ENCODE results near the gene TJP2.

TJP2 gene

GRCh38 chr9:69202556-69202955 lies 28.5 kb downstream of the TJP2 start:
- Histone ChIP-seq H3K79me2 (ENCODE audit: insufficient read depth, low read length) (no peaks in the 10 kb centered on the region), H3K4me3 (ENCODE audit: low read depth, low read length, poor library complexity, severe bottlenecking) (no peak overlapping the region), H3K27me3 (ENCODE audit: insufficient read depth, low read length) (no peaks in the 10 kb centered on the region), H3F3A (ENCODE audit: insufficient read depth, low read length) (no peaks in the 10 kb centered on the region), H3K9me2 (ENCODE audit: low read depth, low read length) (no peaks in the 10 kb centered on the region), H3K4me1 (ENCODE audit: insufficient read depth, low read length, severe bottlenecking) (no peaks in the 10 kb centered on the region), H3K9ac (ENCODE audit: low read length) (no peak overlapping the region), H3K27ac (ENCODE audit: low read depth, low read length, poor library complexity, severe bottlenecking) (no peak overlapping the region), H3K4me2 (ENCODE audit: low read length) (no peak overlapping the region), H2AFZ (ENCODE audit: low read length) (no peak overlapping the region), H3K36me3 (ENCODE audit: insufficient read depth, low read length) (no peaks in the 10 kb centered on the region), H4K20me1 (ENCODE audit: insufficient read depth, low read length) (no peaks in the 10 kb centered on the region), H3K9me3 (ENCODE audit: low read length) (no peaks in the 10 kb centered on the region)
- no peak for TF ChIP-seq EZH2 (IDR thresholded peaks at IDR 0.05; ENCODE audit: borderline replicate concordance, low read length)
- no peak for TF ChIP-seq CTCF (IDR thresholded peaks at IDR 0.05; ENCODE audit: low read length)

GRCh38 chr9:69204326-69204725 lies 30.2 kb downstream of the TJP2 start:
- Histone ChIP-seq H3K9me2 (ENCODE audit: low read depth, low read length) (no peaks in the 10 kb centered on the region), H3K79me2 (ENCODE audit: insufficient read depth, low read length) (no peaks in the 10 kb centered on the region), H3K9me3 (ENCODE audit: low read length) (no peaks in the 10 kb centered on the region), H3K9ac (ENCODE audit: low read length) (no peak overlapping the region), H3K36me3 (ENCODE audit: insufficient read depth, low read length) (no peaks in the 10 kb centered on the region), H3K4me2 (ENCODE audit: low read length) (no peak overlapping the region), H3F3A (ENCODE audit: insufficient read depth, low read length) (no peaks in the 10 kb centered on the region), H3K27me3 (ENCODE audit: insufficient read depth, low read length) (no peaks in the 10 kb centered on the region), H2AFZ (ENCODE audit: low read length) (no peak overlapping the region), H4K20me1 (ENCODE audit: insufficient read depth, low read length) (no peaks in the 10 kb centered on the region), H3K27ac (ENCODE audit: low read depth, low read length, poor library complexity, severe bottlenecking) (no peak overlapping the region), H3K4me1 (ENCODE audit: insufficient read depth, low read length, severe bottlenecking) (no peaks in the 10 kb centered on the region), H3K4me3 (ENCODE audit: low read depth, low read length, poor library complexity, severe bottlenecking) (no peak overlapping the region)
- TF ChIP-seq EZH2 (IDR thresholded peaks at IDR 0.05; ENCODE audit: borderline replicate concordance, low read length) (no peak), CTCF (IDR thresholded peaks at IDR 0.05; ENCODE audit: low read length) (no peak)

- Histone ChIP-seq H3K4me3 (ENCODE audit: low read depth, low read length, poor library complexity, severe bottlenecking) (no peak overlapping the region), H3K9me2 (ENCODE audit: low read depth, low read length) (no peaks in the 10 kb centered on the region), H3K36me3 (ENCODE audit: insufficient read depth, low read length) (no peaks in the 10 kb centered on the region), H3K9me3 (ENCODE audit: low read length) (no peaks in the 10 kb centered on the region), H4K20me1 (ENCODE audit: insufficient read depth, low read length) (no peaks in the 10 kb centered on the region), H3K4me2 (ENCODE audit: low read length) (no peak overlapping the region), H3K27me3 (ENCODE audit: insufficient read depth, low read length) (no peaks in the 10 kb centered on the region), H3K27ac (ENCODE audit: low read depth, low read length, poor library complexity, severe bottlenecking) (no peak overlapping the region), H3K79me2 (ENCODE audit: insufficient read depth, low read length) (no peaks in the 10 kb centered on the region), H3F3A (ENCODE audit: insufficient read depth, low read length) (no peaks in the 10 kb centered on the region), H2AFZ (ENCODE audit: low read length) (no peak overlapping the region), H3K9ac (ENCODE audit: low read length) (no peak overlapping the region), H3K4me1 (ENCODE audit: insufficient read depth, low read length, severe bottlenecking) (no peaks in the 10 kb centered on the region)
- TF ChIP-seq EZH2 (IDR thresholded peaks at IDR 0.05; ENCODE audit: borderline replicate concordance, low read length), result no peak
- TF ChIP-seq CTCF (IDR thresholded peaks at IDR 0.05; ENCODE audit: low read length), result no peak
Measured at GRCh38 chr9:69204849-69205248, 30.8 kb downstream of the TJP2 start.
